ENCODE results near the gene PHGDH. TPM values are rescaled to one million over a fixed set of nuclear protein-coding genes. Genes with fewer than 3 reads are reported as not detected.

PHGDH gene
- total RNA-seq, 1 experiment from 2014 or later: 499 TPM

GRCh38 chr1:119714583-119714982 lies 2.8 kb downstream of the PHGDH start:
- ChIA-PET POLR2A (ENCODE audit: low non-redundant PET) (no interaction called here), CTCF (no interaction called here)
- no peak for DNase-seq (ENCODE audit: low spot score)
- BruUV-seq (replicated peaks): no TSS peak
- Histone ChIP-seq H3K4me1 (ENCODE audit: insufficient read depth, low read length, poor library complexity, severe bottlenecking) (peaks cover 59% of the 10 kb centered on the region), H3K27me3 (replicated peaks; ENCODE audit: insufficient read depth, low read depth, low read length, poor library complexity) (no peaks in the 10 kb centered on the region), H3K9me3 (ENCODE audit: low read depth, low read length, poor library complexity, severe bottlenecking) (no peaks in the 10 kb centered on the region), H3K27ac (ENCODE audit: low read depth, low read length, poor library complexity, severe bottlenecking) (peak overlapping the region; percentile 95), H3K4me3 (ENCODE audit: low read depth, low read length, poor library complexity, severe bottlenecking) (peak overlapping the region; percentile 83), H3K36me3 (ENCODE audit: insufficient read depth, low read length, poor library complexity, severe bottlenecking) (peaks cover 26% of the 10 kb centered on the region)
- intact Hi-C loops (cut with micrococcal nuclease; ENCODE audit: unreplicated experiment): no loop called here
- TF ChIP-seq CTCF (conservative IDR thresholded peaks at IDR 0.05; ENCODE audit: low read depth, low read length) (no peak), EZH2 (IDR thresholded peaks at IDR 0.05; ENCODE audit: borderline replicate concordance, low read depth, low read length, poor library complexity, severe bottlenecking) (no peak)

- Histone ChIP-seq H3K4me1 (ENCODE audit: insufficient read depth, low read length, poor library complexity, severe bottlenecking) (peaks cover 55% of the 10 kb centered on the region), H3K27ac (ENCODE audit: low read depth, low read length, poor library complexity, severe bottlenecking) (peak overlapping the region; percentile 2), H3K36me3 (ENCODE audit: insufficient read depth, low read length, poor library complexity, severe bottlenecking) (peaks cover 36% of the 10 kb centered on the region), H3K9me3 (ENCODE audit: low read depth, low read length, poor library complexity, severe bottlenecking) (no peaks in the 10 kb centered on the region), H3K4me3 (ENCODE audit: low read depth, low read length, poor library complexity, severe bottlenecking) (peak overlapping the region; percentile 83), H3K27me3 (replicated peaks; ENCODE audit: insufficient read depth, low read depth, low read length, poor library complexity) (no peaks in the 10 kb centered on the region)
- peak; percentile 75 for DNase-seq (ENCODE audit: low spot score)
- CTCF ChIA-PET: no interaction called here
- POLR2A ChIA-PET (ENCODE audit: low non-redundant PET): interaction anchor here (0.6 kb wide), 1 partner anchor 169 kb away, joined by 3 read pairs; no protein-coding TSS in a partner anchor
- TF ChIP-seq EZH2 (IDR thresholded peaks at IDR 0.05; ENCODE audit: borderline replicate concordance, low read depth, low read length, poor library complexity, severe bottlenecking) (no peak), CTCF (conservative IDR thresholded peaks at IDR 0.05; ENCODE audit: low read depth, low read length) (no peak)
- intact Hi-C loops (cut with micrococcal nuclease; ENCODE audit: unreplicated experiment): no loop called here
- no TSS peak for BruUV-seq (replicated peaks)
Observed at GRCh38 chr1:119715542-119715941, 3.8 kb downstream of the PHGDH start.

DNA sequence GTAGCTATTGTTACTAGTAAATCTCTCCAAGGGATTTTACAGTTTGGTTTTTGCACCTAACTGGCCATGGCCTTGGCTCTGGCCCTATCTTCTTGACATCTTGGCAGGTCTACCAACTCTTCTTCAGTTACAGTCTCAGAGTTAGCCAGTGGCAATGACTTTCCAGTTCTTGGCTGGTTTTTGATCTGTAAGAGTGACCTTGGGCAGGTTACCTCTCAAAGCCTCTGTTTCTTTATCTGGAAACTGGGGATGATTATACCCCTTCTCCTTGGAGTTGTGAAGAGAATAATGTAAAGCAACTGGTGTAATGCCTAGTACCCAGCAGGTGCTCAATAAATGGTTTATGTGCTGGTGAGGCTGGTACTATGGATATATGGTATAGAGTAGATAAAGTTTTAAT lies 6.7 kb downstream of the PHGDH start:
- TF ChIP-seq EZH2 (IDR thresholded peaks at IDR 0.05; ENCODE audit: borderline replicate concordance, low read depth, low read length, poor library complexity, severe bottlenecking) (no peak), CTCF (conservative IDR thresholded peaks at IDR 0.05; ENCODE audit: low read depth, low read length) (no peak)
- DNase-seq (ENCODE audit: low spot score): no peak
- no peaks in the 10 kb centered on the region for H3K9me3 ChIP-seq (ENCODE audit: low read depth, low read length, poor library complexity, severe bottlenecking)
- H3K27ac ChIP-seq (ENCODE audit: low read depth, low read length, poor library complexity, severe bottlenecking): no peak overlapping the region
- ChIA-PET POLR2A (ENCODE audit: low non-redundant PET) (no interaction called here), CTCF (no interaction called here)
- peaks cover 52% of the 10 kb centered on the region for H3K4me1 ChIP-seq (ENCODE audit: insufficient read depth, low read length, poor library complexity, severe bottlenecking)
- no TSS peak for BruUV-seq (replicated peaks)
- intact Hi-C loops (cut with micrococcal nuclease; ENCODE audit: unreplicated experiment): no loop called here
- H3K36me3 ChIP-seq (ENCODE audit: insufficient read depth, low read length, poor library complexity, severe bottlenecking): peaks cover 58% of the 10 kb centered on the region
- no peaks in the 10 kb centered on the region for H3K27me3 ChIP-seq (replicated peaks; ENCODE audit: insufficient read depth, low read depth, low read length, poor library complexity)
- no peak overlapping the region for H3K4me3 ChIP-seq (ENCODE audit: low read depth, low read length, poor library complexity, severe bottlenecking)

Measured in A673 (cell line).